K562 (cell line): ENCODE data around the gene KDM2B. TPM values are rescaled to one million over a fixed set of nuclear protein-coding genes. Genes with fewer than 3 reads are reported as not detected.
A peak's percentile ranks its signal among the peaks of the same experiment; 100 is the strongest.

ENCODE experiments used
- ATAC-seq: fragments of 200-7000 bp; cut with Tn5 transposase; 3 replicates; pipeline ENCODE4 v1.9.1; 2020; ENCODE audit warnings: moderate library complexity
- BruUV-seq: library from RNA; stranded (reverse); fragments of 400-500 nt; replicated peaks from 2 replicates; lab custom pipeline; 2021; lab: Mats Ljungman, UMichigan
- CTCF ChIA-PET: fragments of 300-600 bp; formaldehyde crosslinking; extraction: SDS; loops from one replicate; lab custom pipeline; 2021; ENCODE audit warnings: low intra/inter-chr PET ratio; lab: Yijun Ruan, JAX
- POLR2A ChIA-PET: fragments of 300-600, 350-650 bp; sonication (Branson Sonifier 250); formaldehyde crosslinking; extraction: SDS; loops from one replicate; lab custom pipeline; 2021; ENCODE audit warnings: antibody characterized with exemption, inconsistent platforms; lab: Yijun Ruan, JAX
- DNase-seq, 4 experiments: peaks; one replicate each; pipeline versions ENCODE4 v3.0.0 to v3.0.0-alpha.2; 2011 to 2018; ENCODE audit warnings: low spot score in 3 of 4, mixed read lengths in 3 of 4; ENCODE audit errors: extremely low read depth in 1 of 4
- FAIRE-seq: peaks from 2 replicates; lab custom pipeline; 2011; peaks lifted over from hg19 to GRCh38; lab: Jason Lieb, UNC
- H2AFZ ChIP-seq: 2 replicates; pipeline ENCODE4 v1.6.0; 2011; ENCODE audit warnings: low read depth, low read length, control low read depth, inconsistent platforms
- H3K27ac ChIP-seq: fragments of 200-600 bp; 3 replicates; pipeline ENCODE4 v1.8.0; 2011; ENCODE audit warnings: low read depth, mild to moderate bottlenecking, control low read depth, inconsistent platforms, low read length, moderate library complexity, mixed read lengths; ENCODE audit errors: extremely low read depth
- H3K27me3 ChIP-seq, 2 experiments: fragments of 300-600 bp in 1 of 2; 2 replicates in 1 of 2; 3 replicates in 1 of 2; pipeline versions ENCODE4 v1.6.0 to v1.8.0; 2011; ENCODE audit warnings: inconsistent platforms in 2 of 2, low read length in 2 of 2, mild to moderate bottlenecking in 1 of 2, mixed read lengths in 1 of 2, moderate library complexity in 1 of 2; ENCODE audit not compliant: control insufficient read depth in 2 of 2, insufficient read depth in 2 of 2
- H3K36me3 ChIP-seq: fragments of 300-600 bp; 3 replicates; pipeline ENCODE4 v1.8.0; 2011; ENCODE audit warnings: mild to moderate bottlenecking, low read length, inconsistent platforms; ENCODE audit not compliant: control insufficient read depth, insufficient read depth
- H3K4me1 ChIP-seq, 2 experiments: fragments of 200-600 bp in 1 of 2; replicated peaks in 1 of 2; 2 replicates in 1 of 2; 3 replicates in 1 of 2; pipeline versions ENCODE4 v1.5.1 to v1.8.0; 2011; ENCODE audit warnings: inconsistent platforms in 2 of 2, low read length in 2 of 2, mild to moderate bottlenecking in 1 of 2, mixed read lengths in 1 of 2, moderate library complexity in 1 of 2; ENCODE audit not compliant: control insufficient read depth in 2 of 2, insufficient read depth in 2 of 2
- H3K4me2 ChIP-seq: 2 replicates; pipeline ENCODE4 v1.6.1; 2011; ENCODE audit warnings: low read length, control low read depth, inconsistent platforms, mixed read lengths; ENCODE audit not compliant: insufficient read depth
- H3K4me3 ChIP-seq: fragments of 200-600 bp; sonication (generic), shearing (Covaris generic); 2 replicates; pipeline ENCODE4 v1.5.1; 2016; ENCODE audit warnings: control low read depth, inconsistent platforms
- H3K79me2 ChIP-seq: fragments of 200-600 bp; 3 replicates; pipeline ENCODE4 v1.8.0; 2011; ENCODE audit warnings: low read length, inconsistent platforms; ENCODE audit not compliant: control insufficient read depth, insufficient read depth
- H3K9ac ChIP-seq, 2 experiments: 2 replicates each; pipeline versions ENCODE4 v1.6.0 to v1.6.1; 2011; ENCODE audit warnings: low read depth in 2 of 2, low read length in 2 of 2, control low read depth in 1 of 2, inconsistent platforms in 1 of 2, mild to moderate bottlenecking in 1 of 2, mixed read lengths in 1 of 2; ENCODE audit not compliant: insufficient read depth in 1 of 2
- H3K9me1 ChIP-seq: one replicate; pipeline ENCODE4 v1.6.0; 2011; ENCODE audit warnings: inconsistent platforms, mild to moderate bottlenecking, low read length, moderate library complexity; ENCODE audit not compliant: control insufficient read depth, insufficient read depth
- H3K9me3 ChIP-seq: replicated peaks from 2 replicates; pipeline ENCODE4 v1.5.1; 2011; ENCODE audit warnings: low read depth, low read length, inconsistent platforms; ENCODE audit not compliant: control insufficient read depth, insufficient read depth
- H4K20me1 ChIP-seq: replicated peaks from 2 replicates; pipeline ENCODE4 v1.6.1; 2011; ENCODE audit warnings: low read length, inconsistent platforms, mixed read lengths; ENCODE audit not compliant: control insufficient read depth, insufficient read depth
- CHD2 ChIP-seq: IDR thresholded peaks from 2 replicates; pipeline ENCODE4 v1.6.1; 2011; ENCODE audit warnings: low read depth, low read length
- FOXM1 ChIP-seq, 2 experiments: fragments of 450-650 bp in 1 of 2; sonication (generic) in 1 of 2; formaldehyde crosslinking in 1 of 2; IDR thresholded peaks; 2 replicates each; pipeline versions ENCODE4 v1.6.1 to v1.9.0; 2017 to 2022; ENCODE audit warnings: low read depth in 2 of 2, mild to moderate bottlenecking in 2 of 2, missing genetic modification reagents in 1 of 2, moderate library complexity in 1 of 2
- HDAC1 ChIP-seq, 2 experiments: fragments of 450-650 bp; IDR thresholded peaks; 2 replicates each; pipeline ENCODE4 v1.6.1; 2016 to 2017; ENCODE audit warnings: inconsistent platforms in 1 of 2, mild to moderate bottlenecking in 1 of 2, moderate library complexity in 1 of 2
- MAFK ChIP-seq: IDR thresholded peaks from 2 replicates; pipeline ENCODE4 v1.6.1; 2011; ENCODE audit warnings: low read length, improper control_type of control experiment
- NR1H2 ChIP-seq: sonication (generic); formaldehyde crosslinking; IDR thresholded peaks from 2 replicates; pipeline ENCODE4 v1.4.0; 2020; ENCODE audit warnings: mild to moderate bottlenecking, missing genetic modification reagents
- PKNOX1 ChIP-seq: fragments of 450-650 bp; IDR thresholded peaks from 2 replicates; pipeline ENCODE4 v1.6.1; 2016
- TRIM24 ChIP-seq, 2 experiments: fragments of 450-650 bp; IDR thresholded peaks; 2 replicates each; pipeline ENCODE4 v1.6.1; 2016
- ZNF398 ChIP-seq: fragments of 250-450 bp; sonication (Bioruptor Pico); IDR thresholded peaks from 2 replicates; pipeline ENCODE4 v1.8.0; 2021; ENCODE audit warnings: moderate library complexity, mild to moderate bottlenecking, inconsistent platforms
- ZNF75A ChIP-seq: fragments of 450-650 bp; formaldehyde crosslinking; IDR thresholded peaks from 2 replicates; pipeline ENCODE4 v1.4.0; 2020; ENCODE audit warnings: mild to moderate bottlenecking
- WGBS: fragments of 100-300 bp; shearing (Covaris generic); methylation state at CpG from one replicate; pipeline ENCODE4 v1.1.6; 2016; ENCODE audit warnings: low coverage, mixed read lengths; ENCODE audit not compliant: insufficient coverage; ENCODE audit errors: missing lambda C conversion rate; 5-methylcytosine and 5-hydroxymethylcytosine counted together
- in situ Hi-C: fragments of 300-500 bp; cut with MboI; formaldehyde crosslinking; loops from 4 replicates; pipeline ENCODE4 v1.15.0; 2018; ENCODE audit warnings: inconsistent platforms, mixed read lengths
- intact Hi-C: fragments of 100-400 bp; cut with micrococcal nuclease; formaldehyde crosslinking; loops from 2 replicates; pipeline ENCODE4 v1.14.2; 2022
- polyA plus RNA-seq, 8 experiments: library from polyadenylated mRNA; depleted of rRNA in 4 of 8; stranded (reverse) in 5 of 8; unstranded in 3 of 8; fragments of >200 nt; fragmentation: Nextera tagmentation in 2 of 8; fragmentation: Illumina TruSeq in 1 of 8; extraction: Ambion mirVana in 2 of 8; extraction: Trizol in 1 of 8; gene quantifications; 2 replicates each; pipeline versions ENCODE4 v1.2.1 to v1.2.3, GENCODE V29; 2011 to 2014; ENCODE audit warnings: inconsistent platforms in 1 of 8, missing spikeins in 1 of 8
- total RNA-seq, 7 experiments: library from RNA; depleted of rRNA in 6 of 7; stranded (reverse); fragments of >200 nt in 6 of 7; fragmentation: Illumina TruSeq in 2 of 7; extraction: Trizol in 2 of 7; gene quantifications; 2 replicates each; pipeline versions ENCODE4 v1.2.1 to v1.2.3, GENCODE V29; 2011 to 2021; ENCODE audit warnings: low replicate concordance in 1 of 7
- TF ChIP-seq, protein P1 (sequence below): sonication (generic); formaldehyde crosslinking; IDR thresholded peaks from 2 replicates; pipeline ENCODE4 v1.8.1; 2023; ENCODE audit warnings: mild to moderate bottlenecking, missing genetic modification reagents, moderate library complexity
- TF ChIP-seq, protein P2 (sequence below): sonication (generic); formaldehyde crosslinking; IDR thresholded peaks from 2 replicates; pipeline ENCODE4 v1.8.0; 2022; ENCODE audit warnings: mild to moderate bottlenecking, missing genetic modification reagents

Gene KDM2B
- total and polyA plus RNA-seq, 9 of the 15 experiments (the other 6 are each of a cell fraction or from before 2014, with no cell fraction given): 7.4 to 50.5 (median 22.5) TPM

GRCh38 chr12:121399391-121400331 is 181.2 kb downstream of the KDM2B start, which contains the start of gene RNF34:
TSS of gene RNF34 (plus strand) at chr12:121400118. CDS start at chr12:121400213, 95 bp downstream.
- Histone ChIP-seq H3K36me3 (peaks cover 21% of the 10 kb centered on the region; the same call in 1 of the 3 replicates), H3K4me2 (peak within 1 kb of the TSS; percentile 87), H3K27ac (peak within 1 kb of the TSS; percentile 90), H3K79me2 (peaks cover 53% of the 10 kb centered on the region), H3K9ac (peak within 1 kb of the TSS; percentile 84 to 98), H3K4me3 (peak within 1 kb of the TSS; percentile 77), H2AFZ (peak within 1 kb of the TSS; percentile 92), H3K9me1 (no peaks in the 10 kb centered on the region), H3K27me3 (no peaks in the 10 kb centered on the region), H3K4me1 (peaks cover 0 to 16% of the 10 kb centered on the region in 2 experiments; a peak in 3 of 5 replicates), H4K20me1 (no peaks in the 10 kb centered on the region; the same call in 1 of the 2 replicates), H3K9me3 (no peaks in the 10 kb centered on the region)
- DNase-seq (peak; percentile 98 to 100 (median 99)), FAIRE-seq (peak; percentile 92), ATAC-seq (peak; percentile 97)
- intact Hi-C loops (loop anchor here (1.0 to 2.0 kb wide), 2 partner anchors 47 to 65 kb away; partner anchors contain the start of gene ANAPC5), in situ Hi-C loops (no loop called here)
- under 1% methylated on average over 68 of the region's 77 CpGs for WGBS
- TSS peak; percentile 94 for BruUV-seq
- ChIA-PET CTCF (no interaction called here), POLR2A (interaction anchor here (0.6 to 2.4 kb wide), 14 partner anchors 10 to 103 kb away, joined by 3 to 17 read pairs (median 4); partner anchors contain the start of genes ANAPC5 and CAMKK2)
- TF ChIP-seq ZNF75A (no peak), ZNF398 (CRISPR knock-in tag) (no peak), CHD2 (peak; percentile 74), PKNOX1 (peak; percentile 100), FOXM1 (IDR thresholded peaks at IDR 0.05; ENCODE audit: low read depth) (no peak), FOXM1 (CRISPR knock-in tag; IDR thresholded peaks at IDR 0.05; ENCODE audit: low read depth) (peak; percentile 83; the same call in 1 of the 2 replicates), MAFK (no peak), TRIM24 (IDR thresholded peaks at IDR 0.05) (0 out of 4 replicates have a peak, but pooled peaks of 1 of the 2 experiments have one; percentile 18), NR1H2 (CRISPR knock-in tag) (peak; percentile 34; the same call in 1 of the 2 replicates), HDAC1 (IDR thresholded peaks at IDR 0.05) (peak in 1 of 2 experiments; percentile 82; a peak in 2 of 4 replicates)
- TF ChIP-seq, protein P1, sequence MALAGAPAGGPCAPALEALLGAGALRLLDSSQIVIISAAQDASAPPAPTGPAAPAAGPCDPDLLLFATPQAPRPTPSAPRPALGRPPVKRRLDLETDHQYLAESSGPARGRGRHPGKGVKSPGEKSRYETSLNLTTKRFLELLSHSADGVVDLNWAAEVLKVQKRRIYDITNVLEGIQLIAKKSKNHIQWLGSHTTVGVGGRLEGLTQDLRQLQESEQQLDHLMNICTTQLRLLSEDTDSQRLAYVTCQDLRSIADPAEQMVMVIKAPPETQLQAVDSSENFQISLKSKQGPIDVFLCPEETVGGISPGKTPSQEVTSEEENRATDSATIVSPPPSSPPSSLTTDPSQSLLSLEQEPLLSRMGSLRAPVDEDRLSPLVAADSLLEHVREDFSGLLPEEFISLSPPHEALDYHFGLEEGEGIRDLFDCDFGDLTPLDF (CRISPR knock-in tag): peak; percentile 84
- TF ChIP-seq, protein P2, sequence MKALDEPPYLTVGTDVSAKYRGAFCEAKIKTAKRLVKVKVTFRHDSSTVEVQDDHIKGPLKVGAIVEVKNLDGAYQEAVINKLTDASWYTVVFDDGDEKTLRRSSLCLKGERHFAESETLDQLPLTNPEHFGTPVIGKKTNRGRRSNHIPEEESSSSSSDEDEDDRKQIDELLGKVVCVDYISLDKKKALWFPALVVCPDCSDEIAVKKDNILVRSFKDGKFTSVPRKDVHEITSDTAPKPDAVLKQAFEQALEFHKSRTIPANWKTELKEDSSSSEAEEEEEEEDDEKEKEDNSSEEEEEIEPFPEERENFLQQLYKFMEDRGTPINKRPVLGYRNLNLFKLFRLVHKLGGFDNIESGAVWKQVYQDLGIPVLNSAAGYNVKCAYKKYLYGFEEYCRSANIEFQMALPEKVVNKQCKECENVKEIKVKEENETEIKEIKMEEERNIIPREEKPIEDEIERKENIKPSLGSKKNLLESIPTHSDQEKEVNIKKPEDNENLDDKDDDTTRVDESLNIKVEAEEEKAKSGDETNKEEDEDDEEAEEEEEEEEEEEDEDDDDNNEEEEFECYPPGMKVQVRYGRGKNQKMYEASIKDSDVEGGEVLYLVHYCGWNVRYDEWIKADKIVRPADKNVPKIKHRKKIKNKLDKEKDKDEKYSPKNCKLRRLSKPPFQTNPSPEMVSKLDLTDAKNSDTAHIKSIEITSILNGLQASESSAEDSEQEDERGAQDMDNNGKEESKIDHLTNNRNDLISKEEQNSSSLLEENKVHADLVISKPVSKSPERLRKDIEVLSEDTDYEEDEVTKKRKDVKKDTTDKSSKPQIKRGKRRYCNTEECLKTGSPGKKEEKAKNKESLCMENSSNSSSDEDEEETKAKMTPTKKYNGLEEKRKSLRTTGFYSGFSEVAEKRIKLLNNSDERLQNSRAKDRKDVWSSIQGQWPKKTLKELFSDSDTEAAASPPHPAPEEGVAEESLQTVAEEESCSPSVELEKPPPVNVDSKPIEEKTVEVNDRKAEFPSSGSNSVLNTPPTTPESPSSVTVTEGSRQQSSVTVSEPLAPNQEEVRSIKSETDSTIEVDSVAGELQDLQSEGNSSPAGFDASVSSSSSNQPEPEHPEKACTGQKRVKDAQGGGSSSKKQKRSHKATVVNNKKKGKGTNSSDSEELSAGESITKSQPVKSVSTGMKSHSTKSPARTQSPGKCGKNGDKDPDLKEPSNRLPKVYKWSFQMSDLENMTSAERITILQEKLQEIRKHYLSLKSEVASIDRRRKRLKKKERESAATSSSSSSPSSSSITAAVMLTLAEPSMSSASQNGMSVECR (CRISPR knock-in tag): peak; percentile 58
